ENCODE measurements around the gene CCDC157.
"Not testable (repeated sequence)": the region's sequence is repeated elsewhere in the genome, so short reads cannot be mapped to it uniquely, and the experiment has no call there.

CCDC157 gene

GRCh38 chr22:30325724-30326254 lies 31.0 kb upstream of the CCDC157 start:
- DNase-seq, result no peak
- no peak for ATAC-seq

GRCh38 chr22:30326255-30326705 lies 30.5 kb upstream of the CCDC157 start:
- ATAC-seq, result peak; percentile 11
- no peak for DNase-seq

- peak; percentile 86 for ATAC-seq
- DNase-seq, result peak; percentile 95
These were observed 30.0 kb upstream of the CCDC157 start, which contains the start of gene TBC1D10A for GRCh38 chr22:30326706-30327362. Gene TBC1D10A, minus strand, starts transcription at chr22:30326941. Its CDS starts 60 bp downstream, at chr22:30326881.

GRCh38 chr22:30327864-30328345 lies 28.9 kb upstream of the CCDC157 start:
- ATAC-seq (no peak), DNase-seq (no peak)

GRCh38 chr22:30328466-30329049 lies 28.2 kb upstream of the CCDC157 start:
- ATAC-seq (no peak), DNase-seq (no peak)

GRCh38 chr22:30332551-30332950 lies 24.3 kb upstream of the CCDC157 start:
- DNase-seq (no peak), ATAC-seq (no peak)

GRCh38 chr22:30332994-30333706 lies 23.7 kb upstream of the CCDC157 start:
- no peak for DNase-seq
- ATAC-seq, result no peak

- DNase-seq (no peak), ATAC-seq (no peak)
These were observed 23.1 kb upstream of the CCDC157 start for GRCh38 chr22:30333707-30334087.

- ATAC-seq (no peak), DNase-seq (no peak)
These were observed 22.2 kb upstream of the CCDC157 start for GRCh38 chr22:30334646-30335045.

GRCh38 chr22:30335236-30335635 lies 21.6 kb upstream of the CCDC157 start:
- DNase-seq (no peak), ATAC-seq (no peak)

- ATAC-seq (no peak), DNase-seq (no peak)
These were observed 19.9 kb upstream of the CCDC157 start for GRCh38 chr22:30336752-30337460.

- no peak for DNase-seq
- ATAC-seq, result no peak
These were observed 19.4 kb upstream of the CCDC157 start for GRCh38 chr22:30337461-30337778.

- not testable (repeated sequence) for ATAC-seq, DNase-seq
These were observed 18.5 kb upstream of the CCDC157 start for GRCh38 chr22:30338341-30338740.

- no peak for ATAC-seq
- no peak for DNase-seq
These were observed 18.0 kb upstream of the CCDC157 start for GRCh38 chr22:30338802-30339201.

- DNase-seq (no peak), ATAC-seq (no peak)
These were observed 15.7 kb upstream of the CCDC157 start for GRCh38 chr22:30340911-30341685.

GRCh38 chr22:30344447-30345200 lies 12.2 kb upstream of the CCDC157 start:
- DNase-seq (no peak), ATAC-seq (peak; percentile 38)

GRCh38 chr22:30347255-30347892 lies 9.4 kb upstream of the CCDC157 start:
- DNase-seq (no peak), ATAC-seq (peak; percentile 64)

- DNase-seq (no peak), ATAC-seq (no peak)
These were observed 8.4 kb upstream of the CCDC157 start for GRCh38 chr22:30348404-30348803.

GRCh38 chr22:30348809-30349208 lies 8.0 kb upstream of the CCDC157 start:
- no peak for DNase-seq
- no peak for ATAC-seq

- ATAC-seq (no peak), DNase-seq (no peak)
These were observed 5.6 kb upstream of the CCDC157 start for GRCh38 chr22:30351226-30351625.

Data from stimulated activated naive CD8-positive, alpha-beta T cell treated with anti-CD3 and anti-CD28 coated beads, Interleukin-15, Interleukin-2, amounts not matched to agents 100 U/mL and 50 U/mL, for 24 hours (primary cell).